Lower leg skin (tissue), 4 donors: ENCODE data around the gene NAV2. TPM values are rescaled to one million over a fixed set of nuclear protein-coding genes. Genes with fewer than 3 reads are reported as not detected.

Experiments
- DNase-seq, 2 donors: peaks; one replicate each; pipeline ENCODE4 v3.0.0-alpha.2; 2019; ENCODE audit warnings: low spot score in 2 of 2
- H3K4me3 ChIP-seq: fragments of 200-600 bp; sonication (generic); 2 replicates; pipeline ENCODE4 v1.5.1; 2017; ENCODE audit warnings: mild to moderate bottlenecking, low read depth; ENCODE audit not compliant: poor library complexity, severe bottlenecking
- CTCF ChIP-seq, 3 donors: fragments of 450-650 bp; IDR thresholded peaks; one replicate each; pipeline ENCODE4 v1.5.1; 2016; ENCODE audit warnings: antibody characterized with exemption in 3 of 3, mild to moderate bottlenecking in 3 of 3, moderate library complexity in 2 of 3
- POLR2A ChIP-seq, 2 donors: fragments of 450-650 bp; IDR thresholded peaks; one replicate each; pipeline ENCODE4 v1.6.1; 2016 to 2017; ENCODE audit warnings: antibody characterized with exemption in 2 of 2, mild to moderate bottlenecking in 1 of 2, moderate library complexity in 1 of 2
- WGBS, 2 donors: methylation state at CpG; one replicate each; pipeline ENCODE4 v1.1.5; 2018; 5-methylcytosine and 5-hydroxymethylcytosine counted together
- intact Hi-C: fragments of 100-400 bp; cut with DNase I; formaldehyde crosslinking; loops from one replicate; pipeline ENCODE4 v1.15.0; 2023; ENCODE audit warnings: low total_unique reads
- total RNA-seq, 4 donors: library from RNA; depleted of rRNA; stranded (reverse); fragments of >200 nt; gene quantifications; one replicate each; pipeline ENCODE4 v1.1.0, GENCODE V29; 2016

Gene NAV2
- total RNA-seq, 4 donors from 2014 or later = 5.8 to 30.7 (median 21.0) TPM

- 83 to 86% methylated on average over 5 of the region's 5 CpGs for WGBS, 2 donors
- intact Hi-C loops = no loop called here
- no peak for TF ChIP-seq CTCF (IDR thresholded peaks at IDR 0.05)
- no peak for TF ChIP-seq POLR2A (IDR thresholded peaks at IDR 0.05)
- DNase-seq = no peak
- no peak overlapping the region for H3K4me3 ChIP-seq
Measured at GRCh38 chr11:20042045-20042639, 329.5 kb downstream of the NAV2 start.

GRCh38 chr11:20042811-20043341 is 330.2 kb downstream of the NAV2 start:
- 79 to 81% methylated on average over 11 of the region's 11 CpGs for WGBS, 2 donors
- no peak for TF ChIP-seq CTCF (IDR thresholded peaks at IDR 0.05)
- no peak for TF ChIP-seq POLR2A (IDR thresholded peaks at IDR 0.05)
- peak in 1 of 2 donors; percentile 64 for DNase-seq
- H3K4me3 ChIP-seq = no peak overlapping the region
- intact Hi-C loops = no loop called here

- 95 to 98% methylated on average over 13 of the region's 13 CpGs for WGBS, 2 donors
- TF ChIP-seq POLR2A (IDR thresholded peaks at IDR 0.05) = no peak
- no peak for TF ChIP-seq CTCF (IDR thresholded peaks at IDR 0.05)
- intact Hi-C loops = no loop called here
Measured at GRCh38 chr11:20043992-20044391, 331.4 kb downstream of the NAV2 start.

GRCh38 chr11:20045098-20045688 is 332.6 kb downstream of the NAV2 start:
- 90 to 96% methylated on average over 19 of the region's 19 CpGs for WGBS, 2 donors
- H3K4me3 ChIP-seq = no peak overlapping the region
- intact Hi-C loops = no loop called here
- TF ChIP-seq POLR2A (IDR thresholded peaks at IDR 0.05) = no peak
- no peak for TF ChIP-seq CTCF (IDR thresholded peaks at IDR 0.05)
- peak in 1 of 2 donors; percentile 66 for DNase-seq

More at GRCh38 chr11:20043992-20044391, 331.4 kb downstream of the NAV2 start:
- no peak overlapping the region for H3K4me3 ChIP-seq
- peak in 1 of 2 donors; percentile 50 for DNase-seq

GRCh38 chr11:20046416-20046815 is 333.8 kb downstream of the NAV2 start:
- TF ChIP-seq CTCF (IDR thresholded peaks at IDR 0.05) (no peak), POLR2A (IDR thresholded peaks at IDR 0.05) (no peak)
- WGBS, 2 donors = 77 to 89% methylated on average over 3 of the region's 3 CpGs
- H3K4me3 ChIP-seq = no peak overlapping the region
- peak in 1 of 2 donors; percentile 3 for DNase-seq
- intact Hi-C loops = no loop called here
